Chondrocyte (in vitro differentiated cells): ENCODE data around the gene TFF2. TPM values are rescaled to one million over a fixed set of nuclear protein-coding genes. Genes with fewer than 3 reads are reported as not detected.
A peak's percentile ranks its signal among the peaks of the same experiment; 100 is the strongest.

Source experiments
- DNase-seq: peaks from one replicate; pipeline ENCODE4 v3.0.0; 2021; ENCODE audit warnings: mixed read lengths, low spot score
- H3K27ac Mint-ChIP-seq: one replicate; pipeline ENCODE4 v1.8.0; 2021; ENCODE audit warnings: mild to moderate bottlenecking, moderate library complexity, mixed read lengths; ENCODE audit not compliant: unreplicated experiment
- H3K27me3 Mint-ChIP-seq: 2 replicates; pipeline ENCODE4 v1.8.0; 2021; ENCODE audit warnings: low read depth, mixed read lengths
- H3K36me3 Mint-ChIP-seq: 2 replicates; pipeline ENCODE4 v1.8.0; 2021; ENCODE audit warnings: low read depth, mixed read lengths
- H3K4me1 Mint-ChIP-seq: 2 replicates; pipeline ENCODE4 v1.8.0; 2021; ENCODE audit warnings: low read depth, mild to moderate bottlenecking, mixed read lengths
- H3K4me3 Mint-ChIP-seq: one replicate; pipeline ENCODE4 v1.8.0; 2021; ENCODE audit warnings: mild to moderate bottlenecking, moderate library complexity, mixed read lengths; ENCODE audit not compliant: unreplicated experiment
- H3K9me3 Mint-ChIP-seq: 2 replicates; pipeline ENCODE4 v1.8.0; 2021; ENCODE audit warnings: low read depth, mixed read lengths
- total RNA-seq: library from RNA; stranded (reverse); gene quantifications from 3 replicates; pipeline ENCODE4 v1.2.1, GENCODE V29; 2021
- TF ChIP-seq, protein P1 (sequence below): fragments of 200-600 bp; sonication (generic); IDR thresholded peaks from 2 replicates; pipeline ENCODE4 v1.5.0; 2021; ENCODE audit warnings: antibody characterized with exemption, mild to moderate bottlenecking, moderate library complexity

TFF2 gene
- total RNA-seq, 1 donor from 2014 or later, result not detected

- no peak overlapping the region for H3K4me3 Mint-ChIP-seq
- no peaks in the 10 kb centered on the region for H3K36me3 Mint-ChIP-seq
- peaks cover 20% of the 10 kb centered on the region for H3K27me3 Mint-ChIP-seq
- H3K27ac Mint-ChIP-seq, result no peak overlapping the region
- no peaks in the 10 kb centered on the region for H3K9me3 Mint-ChIP-seq
- TF ChIP-seq, protein P1, sequence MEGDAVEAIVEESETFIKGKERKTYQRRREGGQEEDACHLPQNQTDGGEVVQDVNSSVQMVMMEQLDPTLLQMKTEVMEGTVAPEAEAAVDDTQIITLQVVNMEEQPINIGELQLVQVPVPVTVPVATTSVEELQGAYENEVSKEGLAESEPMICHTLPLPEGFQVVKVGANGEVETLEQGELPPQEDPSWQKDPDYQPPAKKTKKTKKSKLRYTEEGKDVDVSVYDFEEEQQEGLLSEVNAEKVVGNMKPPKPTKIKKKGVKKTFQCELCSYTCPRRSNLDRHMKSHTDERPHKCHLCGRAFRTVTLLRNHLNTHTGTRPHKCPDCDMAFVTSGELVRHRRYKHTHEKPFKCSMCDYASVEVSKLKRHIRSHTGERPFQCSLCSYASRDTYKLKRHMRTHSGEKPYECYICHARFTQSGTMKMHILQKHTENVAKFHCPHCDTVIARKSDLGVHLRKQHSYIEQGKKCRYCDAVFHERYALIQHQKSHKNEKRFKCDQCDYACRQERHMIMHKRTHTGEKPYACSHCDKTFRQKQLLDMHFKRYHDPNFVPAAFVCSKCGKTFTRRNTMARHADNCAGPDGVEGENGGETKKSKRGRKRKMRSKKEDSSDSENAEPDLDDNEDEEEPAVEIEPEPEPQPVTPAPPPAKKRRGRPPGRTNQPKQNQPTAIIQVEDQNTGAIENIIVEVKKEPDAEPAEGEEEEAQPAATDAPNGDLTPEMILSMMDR, result no peak
- no peaks in the 10 kb centered on the region for H3K4me1 Mint-ChIP-seq
- DNase-seq, result no peak
Measured at GRCh38 chr21:42340187-42341050, 10.4 kb downstream of the TFF2 start.

DNA sequence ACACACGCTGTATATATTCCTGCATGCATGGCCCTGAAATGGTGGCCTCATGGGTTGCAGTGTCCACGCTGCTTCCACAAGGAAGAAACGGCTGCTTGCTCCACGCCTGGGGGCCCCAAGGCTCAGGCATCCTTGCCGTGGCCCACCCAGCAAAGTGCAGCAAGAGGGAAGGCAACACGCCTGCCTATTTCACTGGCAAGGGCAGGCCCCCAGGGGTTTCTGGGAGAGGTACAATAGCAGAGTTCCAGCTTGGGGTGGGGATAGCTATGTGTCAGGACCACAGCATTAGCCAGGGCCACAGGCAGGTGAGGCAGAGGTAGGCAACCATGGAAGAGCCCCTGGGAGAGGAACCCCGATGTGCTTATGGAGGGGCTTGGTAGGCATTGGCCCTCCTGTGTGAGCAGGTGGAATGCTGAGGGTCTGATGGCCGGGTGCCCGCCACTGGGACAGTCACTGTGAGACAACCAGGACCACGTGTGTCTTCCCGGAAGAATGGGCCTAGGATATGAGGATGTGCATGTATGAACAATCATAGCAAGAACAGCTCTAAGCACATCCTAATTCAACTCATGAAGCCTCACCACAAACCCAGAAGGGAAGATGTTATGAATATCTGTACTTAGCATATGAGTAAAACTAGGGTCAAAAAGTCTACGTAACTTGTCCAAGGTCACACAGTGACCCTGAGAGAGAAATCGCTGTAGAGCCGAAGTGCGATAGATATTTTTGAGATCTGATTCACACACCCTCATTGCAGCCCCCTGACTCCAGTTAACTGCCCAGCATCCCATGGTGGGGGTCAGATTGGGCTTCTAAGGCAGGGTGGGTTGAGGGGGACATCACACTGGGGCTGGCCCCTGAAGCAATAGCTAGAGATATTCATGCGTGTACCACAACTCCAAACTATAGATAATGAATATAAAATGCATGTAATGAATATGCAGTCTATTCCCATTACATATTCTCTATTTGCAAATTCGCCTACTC, 11.8 kb downstream of the TFF2 start:
- H3K27ac Mint-ChIP-seq, result no peak overlapping the region
- TF ChIP-seq, protein P1, result no peak
- DNase-seq, result no peak
- H3K4me3 Mint-ChIP-seq, result no peak overlapping the region
- H3K27me3 Mint-ChIP-seq, result peaks cover 24% of the 10 kb centered on the region
- no peaks in the 10 kb centered on the region for H3K9me3 Mint-ChIP-seq
- no peaks in the 10 kb centered on the region for H3K4me1 Mint-ChIP-seq
- no peaks in the 10 kb centered on the region for H3K36me3 Mint-ChIP-seq

DNA sequence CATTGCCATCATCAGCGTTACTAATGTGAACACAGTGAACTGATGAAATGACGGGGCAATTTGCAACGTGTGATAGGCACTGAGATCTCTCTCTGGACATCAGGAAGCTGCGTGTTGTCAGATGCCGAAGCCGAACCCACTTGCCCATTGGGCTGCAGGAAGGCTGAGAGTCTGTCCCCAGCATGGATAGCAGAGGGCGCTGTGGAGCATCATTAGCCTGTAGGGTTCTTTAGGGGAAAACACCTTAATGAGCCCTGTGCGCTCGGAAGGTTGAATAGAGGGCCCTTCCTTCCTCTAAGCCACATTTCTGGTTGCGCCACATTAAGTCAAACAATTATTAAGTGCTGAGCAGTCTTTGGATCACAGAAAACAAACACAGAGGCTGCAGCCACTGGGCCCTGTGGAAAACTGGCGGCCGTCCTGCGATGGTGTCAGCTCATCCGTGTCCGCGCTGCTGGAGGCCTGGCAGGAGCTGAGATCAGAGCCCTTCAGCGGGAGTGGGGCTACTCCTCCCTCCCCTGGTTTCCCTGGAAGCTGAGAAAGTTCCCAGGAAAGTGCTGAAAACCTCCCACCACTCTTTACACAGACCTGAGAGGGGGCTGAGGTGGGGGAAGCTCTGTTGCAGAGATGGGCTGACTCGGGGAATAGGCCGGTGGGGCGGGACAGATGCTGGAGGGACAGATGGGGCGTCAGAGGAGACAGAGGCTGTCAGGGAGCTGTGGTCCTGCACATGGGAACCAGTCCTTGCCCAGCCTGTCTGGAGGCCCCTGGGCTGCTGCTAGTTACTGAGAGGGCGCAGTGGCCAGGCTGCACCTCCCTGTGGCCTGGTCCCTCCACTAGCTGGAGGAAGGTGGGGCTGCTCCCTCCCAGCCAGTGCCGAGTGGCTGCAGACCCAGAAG, 12.7 kb downstream of the TFF2 start:
- H3K27ac Mint-ChIP-seq, result no peak overlapping the region
- H3K36me3 Mint-ChIP-seq, result no peaks in the 10 kb centered on the region
- peaks cover 24% of the 10 kb centered on the region for H3K27me3 Mint-ChIP-seq
- TF ChIP-seq, protein P1, result peak; percentile 68
- no peak overlapping the region for H3K4me3 Mint-ChIP-seq
- H3K4me1 Mint-ChIP-seq, result no peaks in the 10 kb centered on the region
- no peaks in the 10 kb centered on the region for H3K9me3 Mint-ChIP-seq
- no peak for DNase-seq

- H3K36me3 Mint-ChIP-seq, result peaks cover 3% of the 10 kb centered on the region
- TF ChIP-seq, protein P1, result no peak
- H3K27me3 Mint-ChIP-seq, result peaks cover 29% of the 10 kb centered on the region
- no peaks in the 10 kb centered on the region for H3K4me1 Mint-ChIP-seq
- H3K4me3 Mint-ChIP-seq, result no peak overlapping the region
- DNase-seq, result no peak
- no peaks in the 10 kb centered on the region for H3K9me3 Mint-ChIP-seq
- no peak overlapping the region for H3K27ac Mint-ChIP-seq
Measured at GRCh38 chr21:42337276-42337675, 13.5 kb downstream of the TFF2 start.
